ENCODE data around the gene DHRS9. TPM values are rescaled to one million over a fixed set of nuclear protein-coding genes. Genes with fewer than 3 reads are reported as not detected.
A peak's percentile ranks its signal among the peaks of the same experiment; 100 is the strongest.

Gene DHRS9
- total RNA-seq, 1 donor = 1.9 TPM

GRCh38 chr2:169065422-169065821 is 3.9 kb upstream of the DHRS9 start:
- DNase-seq (ENCODE audit: low read depth in 2 of 3, low spot score in 2 of 3) = no peak

GRCh38 chr2:169065864-169066517 is 3.4 kb upstream of the DHRS9 start:
- no peak for DNase-seq (ENCODE audit: low read depth in 2 of 3, low spot score in 2 of 3)

- no peak for DNase-seq (ENCODE audit: low read depth in 2 of 3, low spot score in 2 of 3)
These were observed 2.5 kb upstream of the DHRS9 start for GRCh38 chr2:169066897-169067296.

- no peak for DNase-seq (ENCODE audit: low read depth in 2 of 3, low spot score in 2 of 3)
These were observed 470 bp downstream of the DHRS9 start for GRCh38 chr2:169069833-169070232.

GRCh38 chr2:169071455-169071854 is 2.1 kb downstream of the DHRS9 start:
- DNase-seq (ENCODE audit: low read depth in 2 of 3, low spot score in 2 of 3) = no peak

- DNase-seq (ENCODE audit: low read depth in 2 of 3, low spot score in 2 of 3) = peak in 1 of 3 donors; percentile 78
These were observed 3.0 kb downstream of the DHRS9 start for GRCh38 chr2:169072163-169072925.

GRCh38 chr2:169073211-169073962 is 4.0 kb downstream of the DHRS9 start:
- no peak for DNase-seq (ENCODE audit: low read depth in 2 of 3, low spot score in 2 of 3)

- DNase-seq (ENCODE audit: low read depth in 2 of 3, low spot score in 2 of 3) = no peak
These were observed 4.8 kb downstream of the DHRS9 start for GRCh38 chr2:169073963-169074751.

- DNase-seq (ENCODE audit: low read depth in 2 of 3, low spot score in 2 of 3) = no peak
These were observed 8.4 kb downstream of the DHRS9 start for GRCh38 chr2:169077674-169078240.

GRCh38 chr2:169080250-169081069 is 11.1 kb downstream of the DHRS9 start:
- DNase-seq (ENCODE audit: low read depth in 2 of 3, low spot score in 2 of 3) = peak in 2 of 3 donors; percentile 34 to 84

GRCh38 chr2:169081551-169081950 is 12.2 kb downstream of the DHRS9 start:
- DNase-seq (ENCODE audit: low read depth in 2 of 3, low spot score in 2 of 3) = no peak

GRCh38 chr2:169082995-169083394 is 13.6 kb downstream of the DHRS9 start:
- DNase-seq (ENCODE audit: low read depth in 2 of 3, low spot score in 2 of 3) = no peak

GRCh38 chr2:169086893-169087467 is 17.6 kb downstream of the DHRS9 start:
- no peak for DNase-seq (ENCODE audit: low read depth in 2 of 3, low spot score in 2 of 3)

GRCh38 chr2:169087757-169088379 is 18.5 kb downstream of the DHRS9 start:
- no peak for DNase-seq (ENCODE audit: low read depth in 2 of 3, low spot score in 2 of 3)

GRCh38 chr2:169089182-169089581 is 19.8 kb downstream of the DHRS9 start:
- DNase-seq (ENCODE audit: low read depth in 2 of 3, low spot score in 2 of 3) = no peak

- DNase-seq (ENCODE audit: low read depth in 2 of 3, low spot score in 2 of 3) = no peak
These were observed 20.9 kb downstream of the DHRS9 start for GRCh38 chr2:169090133-169090820.

GRCh38 chr2:169091256-169091655 is 21.9 kb downstream of the DHRS9 start:
- no peak for DNase-seq (ENCODE audit: low read depth in 2 of 3, low spot score in 2 of 3)
